Brain pericyte (primary cell): Measurements from ENCODE around the gene TJP1.
"Not testable (repeated sequence)": the region's sequence is repeated elsewhere in the genome, so short reads cannot be mapped to it uniquely, and the experiment has no call there.

ENCODE experiments used
- DNase-seq: peaks from one replicate; pipeline ENCODE4 v3.0.0-alpha.2; 2012; ENCODE audit warnings: low read depth, low spot score

The TJP1 gene

GRCh38 chr15:29756358-29757267 is 65.7 kb downstream of the TJP1 start:
- DNase-seq, result no peak

GRCh38 chr15:29754009-29754408 is 68.3 kb downstream of the TJP1 start:
- DNase-seq, result not testable (repeated sequence)

GRCh38 chr15:29753506-29753905 is 68.8 kb downstream of the TJP1 start:
- no peak for DNase-seq

GRCh38 chr15:29750754-29751153 is 71.5 kb downstream of the TJP1 start:
- DNase-seq, result no peak

- DNase-seq, result no peak
These were observed 72.7 kb downstream of the TJP1 start for GRCh38 chr15:29749365-29750086.

- DNase-seq, result no peak
These were observed 74.3 kb downstream of the TJP1 start for GRCh38 chr15:29747837-29748417.

- DNase-seq, result no peak
These were observed 78.8 kb downstream of the TJP1 start for GRCh38 chr15:29743475-29743874.

- DNase-seq, result no peak
These were observed 81.5 kb downstream of the TJP1 start for GRCh38 chr15:29740692-29741311.

- no peak for DNase-seq
These were observed 85.6 kb downstream of the TJP1 start for GRCh38 chr15:29736744-29737020.

GRCh38 chr15:29736012-29736743 is 86.1 kb downstream of the TJP1 start:
- no peak for DNase-seq

- no peak for DNase-seq
These were observed 87.2 kb downstream of the TJP1 start for GRCh38 chr15:29734917-29735572.

- no peak for DNase-seq
These were observed 90.4 kb downstream of the TJP1 start for GRCh38 chr15:29731865-29732264.

GRCh38 chr15:29730471-29730870 is 91.8 kb downstream of the TJP1 start:
- not testable (repeated sequence) for DNase-seq

- no peak for DNase-seq
These were observed 93.8 kb downstream of the TJP1 start for GRCh38 chr15:29728418-29728817.

GRCh38 chr15:29727871-29728270 is 94.4 kb downstream of the TJP1 start:
- DNase-seq, result no peak

GRCh38 chr15:29726553-29726952 is 95.7 kb downstream of the TJP1 start:
- DNase-seq, result no peak

- no peak for DNase-seq
These were observed 98.2 kb downstream of the TJP1 start for GRCh38 chr15:29724026-29724425.

GRCh38 chr15:29713784-29714183 is 108.5 kb downstream of the TJP1 start:
- no peak for DNase-seq

GRCh38 chr15:29712149-29712885 is 110.0 kb downstream of the TJP1 start:
- DNase-seq, result no peak

- no peak for DNase-seq
These were observed 110.7 kb downstream of the TJP1 start for GRCh38 chr15:29711531-29711930.
